Inflammatory macrophage (primary cell): ENCODE data around the gene TTC22.
A peak's percentile ranks its signal among the peaks of the same experiment; 100 is the strongest.

ENCODE experiments used
- DNase-seq, 2 donors: peaks; one replicate each; pipeline ENCODE4 v3.0.0-alpha.2; 2020 to 2022
- total RNA-seq, 18 experiments: gene quantifications; one replicate each; lab custom pipeline; 2026; ENCODE audit warnings: mixed read lengths in 6 of 18, inconsistent platforms in 2 of 18; lab: John Stamatoyannopoulos, UW

Gene TTC22
- 0 to 0.13 (median 0) reads per million in 18 experiments for total RNA-seq

- peak in 1 of 2 donors; percentile 44 for DNase-seq
Observed at GRCh38 chr1:54800899-54801759, at the start of gene TTC22. Gene TTC22 (minus strand): TSS chr1:54801323. CDS start chr1:54801163, 160 bp downstream.

DNA sequence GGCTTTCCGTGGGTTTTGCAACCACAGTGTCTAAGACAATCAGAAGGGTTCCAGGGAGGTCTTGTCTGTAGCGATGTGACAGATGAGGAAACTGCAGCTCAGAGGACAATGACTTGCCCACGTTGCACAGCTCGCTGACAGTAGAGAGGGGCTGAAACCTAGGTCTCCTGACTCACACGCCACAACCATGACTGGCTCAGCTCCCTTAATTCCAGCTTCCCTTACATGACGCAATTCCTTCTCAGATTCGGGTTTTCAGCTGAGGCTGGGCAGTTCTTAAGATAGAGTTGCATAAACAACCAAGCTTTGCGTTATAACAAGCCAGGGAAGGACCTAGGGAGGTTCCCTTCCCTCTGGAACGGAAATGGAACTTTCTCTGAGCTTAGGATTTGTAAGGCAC, 49.6 kb upstream of the TTC22 start:
- DNase-seq: peak; percentile 80 to 91

GRCh38 chr1:54850069-54850730, 49.1 kb upstream of the TTC22 start:
- no peak for DNase-seq

GRCh38 chr1:54849219-54850068, 48.3 kb upstream of the TTC22 start:
- no peak for DNase-seq

DNA sequence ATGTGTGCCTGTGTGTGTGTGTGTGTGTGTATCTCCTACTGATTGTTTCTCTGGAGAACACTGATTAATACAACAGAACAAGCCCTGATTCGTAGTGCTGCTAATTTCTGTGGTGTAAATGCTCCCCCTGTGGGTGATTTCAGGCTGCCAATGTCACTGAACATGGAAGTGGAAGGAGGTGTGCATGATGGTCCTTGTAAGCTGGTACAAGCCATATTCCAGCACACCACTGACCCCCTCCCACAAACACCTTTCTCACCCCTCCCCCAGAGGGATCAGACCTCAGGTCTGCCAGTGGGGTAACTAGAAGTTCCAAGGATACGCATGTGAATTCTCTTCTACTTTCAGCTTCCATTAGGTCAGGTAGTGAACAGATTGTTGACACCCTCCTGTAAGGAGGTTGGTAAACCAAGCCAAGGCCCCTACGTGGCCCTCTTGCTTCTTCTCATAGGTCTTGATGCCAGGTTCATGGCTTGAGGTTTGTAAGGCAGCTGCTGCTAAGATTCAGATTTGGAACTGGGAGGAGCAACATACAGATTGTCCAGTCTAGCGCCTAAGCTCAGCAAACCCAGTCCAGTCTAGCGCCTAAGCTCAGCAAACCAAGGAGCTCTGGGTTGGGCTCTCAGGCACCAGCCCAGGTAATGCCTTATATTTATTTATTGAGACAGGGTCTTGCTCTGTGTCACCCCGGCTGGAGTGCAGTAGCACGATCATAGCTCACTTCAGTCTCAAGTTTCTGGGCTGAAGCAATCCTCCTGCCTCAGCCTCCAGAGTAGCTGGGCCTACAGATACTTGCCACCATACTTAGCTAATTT, 47.2 kb upstream of the TTC22 start:
- no peak for DNase-seq

GRCh38 chr1:54846716-54847284, 45.7 kb upstream of the TTC22 start:
- no peak for DNase-seq

DNA sequence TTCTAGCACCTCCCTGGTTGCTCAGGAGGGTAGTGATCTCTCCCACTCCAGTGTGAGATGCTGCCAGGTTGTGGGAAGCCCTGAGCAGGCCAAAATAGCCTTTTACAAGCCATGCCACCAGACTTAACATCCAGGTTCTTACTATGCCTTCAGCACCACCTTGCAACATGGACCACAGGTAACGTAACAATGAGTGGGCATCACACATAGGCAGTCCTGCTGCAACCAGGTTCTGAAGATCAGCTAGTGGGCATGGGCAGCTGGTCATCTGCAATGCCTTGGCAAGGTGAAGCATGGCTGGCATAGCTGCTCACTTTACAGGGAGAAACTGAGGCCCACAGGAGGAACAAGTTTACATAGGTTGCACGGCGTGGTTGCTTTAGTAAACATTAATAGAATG, 45.2 kb upstream of the TTC22 start:
- DNase-seq: no peak

DNA sequence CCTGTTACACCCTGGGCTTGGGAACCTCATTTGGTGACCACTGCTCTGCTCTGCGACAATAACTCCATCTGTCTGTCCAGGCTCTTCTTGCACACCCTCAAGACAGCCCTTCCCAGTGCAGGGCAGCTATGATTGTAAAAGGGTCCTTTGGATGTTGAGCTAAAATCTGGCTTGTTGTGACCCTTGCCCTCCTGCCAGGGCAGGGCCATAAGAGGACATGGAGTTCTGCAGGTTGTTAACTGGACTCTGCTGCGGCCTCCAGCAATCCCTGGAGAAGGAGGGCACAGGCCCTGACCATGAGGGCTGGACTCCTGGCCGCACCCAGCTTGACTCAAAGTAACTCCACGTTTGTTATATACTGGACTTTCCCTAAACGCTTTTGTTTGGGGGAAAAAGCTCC, 44.6 kb upstream of the TTC22 start:
- no peak for DNase-seq

- DNase-seq: no peak
Observed at GRCh38 chr1:54844564-54844963, 43.4 kb upstream of the TTC22 start.

DNA sequence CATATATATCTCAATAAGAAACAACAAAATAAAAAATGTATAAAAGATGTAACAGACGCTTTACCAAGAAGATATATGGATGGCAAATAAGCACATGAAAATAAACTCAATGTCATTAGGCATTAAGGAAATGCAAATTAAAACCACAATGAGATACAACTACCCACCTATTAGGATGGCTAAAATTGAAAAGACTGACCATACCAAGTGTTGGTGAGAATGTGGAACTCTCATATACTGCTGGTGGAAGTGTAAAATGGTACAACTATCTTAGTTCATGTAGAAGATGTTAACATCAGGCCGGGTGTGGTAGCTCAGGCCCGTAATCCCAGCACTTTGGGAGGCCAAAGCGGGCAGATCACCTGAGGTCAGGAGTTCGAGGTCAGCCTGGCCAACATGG, 42.3 kb upstream of the TTC22 start:
- DNase-seq: no peak

DNA sequence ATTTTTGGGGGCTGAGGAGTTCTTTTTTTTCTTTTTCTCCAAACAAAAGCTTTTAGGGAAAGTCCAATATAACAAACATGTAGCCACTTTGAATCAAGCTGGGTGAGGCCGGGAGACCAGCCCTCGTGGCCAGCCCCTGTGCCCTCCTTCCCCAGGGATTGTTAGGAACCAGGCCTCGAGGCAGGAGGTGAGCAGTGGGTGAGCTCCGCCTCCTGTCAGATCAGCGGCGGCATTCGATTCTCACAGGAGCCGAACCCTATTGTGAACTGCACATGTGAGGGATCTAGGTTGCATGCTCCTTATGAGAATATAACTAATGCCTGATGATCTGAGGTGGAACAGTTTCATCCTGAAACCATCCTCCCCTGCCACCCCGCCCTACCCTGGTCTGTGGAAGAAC, 41.8 kb upstream of the TTC22 start:
- DNase-seq: no peak

- DNase-seq: no peak
Observed at GRCh38 chr1:54842206-54842915, 41.2 kb upstream of the TTC22 start.

DNA sequence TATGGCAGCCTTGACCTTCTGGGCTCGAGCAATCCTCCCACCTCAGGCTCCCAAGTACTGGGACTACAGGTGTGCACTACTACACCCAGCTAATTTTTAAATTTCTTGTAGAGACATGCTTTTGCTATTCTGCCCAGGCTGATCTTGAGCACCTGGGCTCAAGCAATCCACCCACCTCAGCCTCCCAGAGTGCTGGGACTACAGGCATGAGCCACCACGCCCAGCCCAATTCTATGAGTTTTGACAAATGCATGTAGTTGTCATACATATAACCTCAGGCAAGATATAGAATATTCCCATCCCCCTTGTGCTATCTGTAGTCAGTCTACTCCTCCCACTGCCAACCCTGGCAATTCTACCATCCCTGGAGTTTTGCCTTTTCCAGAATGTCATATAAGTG, 38.7 kb upstream of the TTC22 start:
- DNase-seq: no peak

GRCh38 chr1:54838565-54839180, 37.5 kb upstream of the TTC22 start:
- no peak for DNase-seq

GRCh38 chr1:54837002-54837853, 36.1 kb upstream of the TTC22 start:
- DNase-seq: no peak

GRCh38 chr1:54836594-54836993, 35.5 kb upstream of the TTC22 start:
- no peak for DNase-seq

- no peak for DNase-seq
Observed at GRCh38 chr1:54835970-54836369, 34.8 kb upstream of the TTC22 start.

- DNase-seq: no peak
Observed at GRCh38 chr1:54835131-54835898, 34.2 kb upstream of the TTC22 start.

DNA sequence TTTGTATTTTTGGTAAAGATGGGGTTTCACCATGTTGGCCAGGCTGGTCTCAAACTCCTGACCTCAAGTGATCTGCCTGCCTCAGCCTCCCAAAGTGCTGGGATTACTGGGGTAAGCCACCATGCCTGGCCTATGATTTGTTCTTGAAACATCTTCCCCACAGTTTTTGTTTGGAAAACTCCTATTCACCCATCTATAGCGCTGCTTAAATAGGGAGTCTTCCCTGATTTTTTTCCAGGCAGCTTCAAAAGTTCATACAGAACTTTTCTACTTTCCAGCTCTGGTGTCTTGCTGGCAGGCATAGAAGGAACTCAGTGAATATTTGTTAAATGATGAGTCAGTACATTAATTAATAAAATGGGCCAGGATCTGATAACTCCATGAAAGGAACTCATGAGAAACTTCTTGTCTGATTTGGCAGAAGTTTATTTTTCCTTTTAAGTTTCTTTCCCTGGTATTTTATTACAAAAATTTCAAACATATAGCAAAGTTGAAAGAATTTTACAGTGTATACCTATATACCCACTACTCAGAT, 33.0 kb upstream of the TTC22 start:
- no peak for DNase-seq
